Mesothelial cell of epicardium (in vitro differentiated cells): Measurements from ENCODE around the gene DTX4. TPM values are rescaled to one million over a fixed set of nuclear protein-coding genes. Genes with fewer than 3 reads are reported as not detected.

Source experiments
- DNase-seq, 2 experiments: peaks; one replicate each; pipeline ENCODE4 v3.0.0; 2021; ENCODE audit warnings: low spot score in 2 of 2; ENCODE audit not compliant: unreplicated experiment in 2 of 2
- H3K27ac Mint-ChIP-seq: 2 replicates; pipeline ENCODE4 v1.8.0; 2021; ENCODE audit warnings: mixed read lengths
- H3K27me3 Mint-ChIP-seq: 2 replicates; pipeline ENCODE4 v1.8.0; 2021; ENCODE audit warnings: low read depth, mixed read lengths
- H3K36me3 Mint-ChIP-seq: 2 replicates; pipeline ENCODE4 v1.8.0; 2021; ENCODE audit warnings: mixed read lengths
- H3K4me1 Mint-ChIP-seq: 2 replicates; pipeline ENCODE4 v1.8.0; 2021; ENCODE audit warnings: mixed read lengths
- H3K4me3 Mint-ChIP-seq: 2 replicates; pipeline ENCODE4 v1.8.0; 2021; ENCODE audit warnings: mild to moderate bottlenecking, moderate library complexity, mixed read lengths
- H3K9me3 Mint-ChIP-seq: 2 replicates; pipeline ENCODE4 v1.8.0; 2021; ENCODE audit warnings: mixed read lengths
- CTCF ChIP-seq: fragments of 200-600 bp; sonication (generic); IDR thresholded peaks from one replicate; pipeline ENCODE4 v1.5.0; 2021; ENCODE audit warnings: antibody characterized with exemption; ENCODE audit not compliant: unreplicated experiment
- total RNA-seq: library from RNA; stranded (reverse); gene quantifications from 3 replicates; pipeline ENCODE4 v1.2.1, GENCODE V29; 2021

DTX4 gene
- total RNA-seq, 1 donor from 2014 or later = 37.7 TPM

GRCh38 chr11:59164028-59164427 lies 7.9 kb upstream of the DTX4 start:
- no peaks in the 10 kb centered on the region for H3K36me3 Mint-ChIP-seq

GRCh38 chr11:59172345-59173079 lies 580 bp downstream of the DTX4 start:
- no peaks in the 10 kb centered on the region for H3K9me3 Mint-ChIP-seq

More at GRCh38 chr11:59164028-59164427, 7.9 kb upstream of the DTX4 start:
- Mint-ChIP-seq H3K4me1 (no peaks in the 10 kb centered on the region), H3K9me3 (no peaks in the 10 kb centered on the region), H3K4me3 (no peak overlapping the region), H3K27ac (no peak overlapping the region), H3K27me3 (peaks cover 43% of the 10 kb centered on the region)
- TF ChIP-seq CTCF = no peak
- no peak for DNase-seq

GRCh38 chr11:59173080-59173963 lies 1.4 kb downstream of the DTX4 start:
- peaks cover 39% of the 10 kb centered on the region for H3K4me1 Mint-ChIP-seq
- H3K9me3 Mint-ChIP-seq = no peaks in the 10 kb centered on the region
- no peaks in the 10 kb centered on the region for H3K27me3 Mint-ChIP-seq
- H3K36me3 Mint-ChIP-seq = peaks cover 8% of the 10 kb centered on the region
- peak overlapping the region; percentile 92 for H3K4me3 Mint-ChIP-seq
- peak overlapping the region; percentile 96 for H3K27ac Mint-ChIP-seq
- peak; percentile 63 to 74 for DNase-seq
- no peak for TF ChIP-seq CTCF

More at GRCh38 chr11:59172345-59173079, 580 bp downstream of the DTX4 start:
- Mint-ChIP-seq H3K27ac (peak overlapping the region; percentile 96), H3K4me1 (peaks cover 34% of the 10 kb centered on the region), H3K36me3 (peaks cover 6% of the 10 kb centered on the region), H3K4me3 (peak overlapping the region; percentile 92), H3K27me3 (no peaks in the 10 kb centered on the region)
- TF ChIP-seq CTCF = no peak
- DNase-seq = no peak

- DNase-seq = no peak
Measured at GRCh38 chr11:59173964-59174663, 2.2 kb downstream of the DTX4 start.

More at GRCh38 chr11:59173964-59174663, 2.2 kb downstream of the DTX4 start:
- H3K27me3 Mint-ChIP-seq = no peaks in the 10 kb centered on the region
- H3K9me3 Mint-ChIP-seq = no peaks in the 10 kb centered on the region
- TF ChIP-seq CTCF = no peak
- H3K27ac Mint-ChIP-seq = peak overlapping the region; percentile 96
- H3K4me3 Mint-ChIP-seq = peak overlapping the region; percentile 92
- H3K4me1 Mint-ChIP-seq = peaks cover 42% of the 10 kb centered on the region
- peaks cover 10% of the 10 kb centered on the region for H3K36me3 Mint-ChIP-seq
